ENCODE results near the gene CD48.
"Not testable (repeated sequence)": the region's sequence is repeated elsewhere in the genome, so short reads cannot be mapped to it uniquely, and the experiment has no call there.

CD48 gene

DNA sequence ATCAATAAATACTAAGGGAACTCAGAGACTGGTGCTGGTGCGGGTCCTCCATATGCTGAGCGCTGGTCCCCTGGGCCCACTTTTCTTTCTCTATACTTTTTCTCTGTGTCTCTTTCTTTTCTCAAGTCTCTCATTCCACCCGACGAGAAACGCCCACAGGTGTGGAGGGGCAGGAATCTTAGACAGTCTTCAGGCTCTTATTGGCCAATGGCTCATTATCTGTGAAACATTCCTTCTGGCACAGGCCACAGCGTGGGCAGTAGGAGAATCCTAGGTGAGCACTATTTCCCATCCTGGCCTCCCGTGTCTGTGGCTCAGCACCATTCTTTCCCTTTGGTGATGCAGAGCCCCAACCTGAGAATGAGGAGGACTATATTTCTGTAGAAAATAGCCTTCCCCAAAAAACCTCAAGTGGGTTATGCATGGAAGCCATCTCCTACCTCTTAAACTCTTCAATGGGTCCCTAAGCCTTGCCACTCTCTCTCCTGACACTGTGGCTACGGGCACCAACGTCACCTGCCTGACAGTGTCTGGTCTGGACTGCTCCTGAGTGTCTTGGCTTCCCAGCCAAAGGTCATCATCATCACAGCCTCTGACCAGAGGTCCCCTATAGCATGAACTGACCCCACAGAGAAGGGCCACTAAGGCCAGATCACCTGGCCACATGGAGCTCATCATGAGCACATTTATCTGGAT is 58.5 kb downstream of the CD48 start:
- Histone ChIP-seq H4K20me1 (ENCODE audit: control insufficient read depth, insufficient read depth, low read depth, low read length) (no peaks in the 10 kb centered on the region), H3K27ac (ENCODE audit: low read depth, low read length) (peak overlapping the region; percentile 74), H3K4me2 (ENCODE audit: low read length) (peak overlapping the region; percentile 59), H3K4me3 (ENCODE audit: low read length) (peak overlapping the region; percentile 49), H3K4me1 (ENCODE audit: control insufficient read depth, low read length) (peaks cover 76% of the 10 kb centered on the region), H3F3A (ENCODE audit: control insufficient read depth, insufficient read depth) (peaks cover 8% of the 10 kb centered on the region; the same call in 1 of the 2 replicates), H3K9me2 (replicated peaks; ENCODE audit: control insufficient read depth, low read length) (no peaks in the 10 kb centered on the region), H3K79me2 (ENCODE audit: control insufficient read depth, low read length) (no peaks in the 10 kb centered on the region), H3K36me3 (ENCODE audit: control insufficient read depth, low read length) (no peaks in the 10 kb centered on the region; the same call in 1 of the 2 replicates), H3K27me3 (ENCODE audit: control insufficient read depth, low read length) (no peaks in the 10 kb centered on the region; the same call in 1 of the 2 replicates), H3K9me3 (ENCODE audit: control insufficient read depth, insufficient read depth, low read length) (no peaks in the 10 kb centered on the region)
- TF ChIP-seq, protein P1, sequence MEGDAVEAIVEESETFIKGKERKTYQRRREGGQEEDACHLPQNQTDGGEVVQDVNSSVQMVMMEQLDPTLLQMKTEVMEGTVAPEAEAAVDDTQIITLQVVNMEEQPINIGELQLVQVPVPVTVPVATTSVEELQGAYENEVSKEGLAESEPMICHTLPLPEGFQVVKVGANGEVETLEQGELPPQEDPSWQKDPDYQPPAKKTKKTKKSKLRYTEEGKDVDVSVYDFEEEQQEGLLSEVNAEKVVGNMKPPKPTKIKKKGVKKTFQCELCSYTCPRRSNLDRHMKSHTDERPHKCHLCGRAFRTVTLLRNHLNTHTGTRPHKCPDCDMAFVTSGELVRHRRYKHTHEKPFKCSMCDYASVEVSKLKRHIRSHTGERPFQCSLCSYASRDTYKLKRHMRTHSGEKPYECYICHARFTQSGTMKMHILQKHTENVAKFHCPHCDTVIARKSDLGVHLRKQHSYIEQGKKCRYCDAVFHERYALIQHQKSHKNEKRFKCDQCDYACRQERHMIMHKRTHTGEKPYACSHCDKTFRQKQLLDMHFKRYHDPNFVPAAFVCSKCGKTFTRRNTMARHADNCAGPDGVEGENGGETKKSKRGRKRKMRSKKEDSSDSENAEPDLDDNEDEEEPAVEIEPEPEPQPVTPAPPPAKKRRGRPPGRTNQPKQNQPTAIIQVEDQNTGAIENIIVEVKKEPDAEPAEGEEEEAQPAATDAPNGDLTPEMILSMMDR (IDR thresholded peaks at IDR 0.05; ENCODE audit: low read depth, low read length, poor library complexity, severe bottlenecking), result no peak
- no peak for TF ChIP-seq EZH2phosphoT487 (IDR thresholded peaks at IDR 0.05; ENCODE audit: borderline replicate concordance, low read length)

DNA sequence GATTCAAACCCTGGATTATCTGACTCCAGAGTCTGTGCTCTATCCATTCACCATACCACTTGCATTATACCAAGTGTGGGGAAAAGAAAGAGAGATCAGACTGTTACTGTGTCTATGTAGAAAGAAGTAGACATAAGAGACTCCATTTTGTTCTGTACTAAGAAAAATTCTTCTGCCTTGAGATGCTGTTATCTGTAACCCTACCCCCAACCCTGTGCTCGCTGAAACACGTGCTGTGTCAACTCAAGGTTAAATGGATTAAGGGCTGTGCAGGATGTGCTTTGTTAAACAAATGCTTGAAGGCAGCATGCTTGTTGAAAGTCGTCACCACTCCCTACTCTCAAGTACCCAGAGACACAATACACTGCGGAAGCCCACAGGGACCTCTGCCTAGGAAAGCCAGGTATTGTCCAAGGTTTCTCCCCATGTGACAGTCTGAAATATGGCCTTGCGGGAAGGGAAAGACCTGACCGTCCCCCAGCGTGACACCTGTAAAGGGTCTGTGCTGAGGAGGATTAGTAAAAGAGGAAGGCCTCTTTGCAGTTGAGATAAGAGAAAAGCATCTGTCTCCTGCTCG is 59.5 kb downstream of the CD48 start:
- not testable (repeated sequence) for H3K27me3 ChIP-seq (ENCODE audit: control insufficient read depth, low read length); H3K9me3 ChIP-seq (ENCODE audit: control insufficient read depth, insufficient read depth, low read length); H3K9me2 ChIP-seq (replicated peaks; ENCODE audit: control insufficient read depth, low read length); H4K20me1 ChIP-seq (ENCODE audit: control insufficient read depth, insufficient read depth, low read depth, low read length); H3F3A ChIP-seq (ENCODE audit: control insufficient read depth, insufficient read depth); H3K36me3 ChIP-seq (ENCODE audit: control insufficient read depth, low read length); H3K79me2 ChIP-seq (ENCODE audit: control insufficient read depth, low read length)
- H3K27ac ChIP-seq (ENCODE audit: low read depth, low read length), result peak overlapping the region; percentile 74
- peaks cover 72% of the 10 kb centered on the region for H3K4me1 ChIP-seq (ENCODE audit: control insufficient read depth, low read length)
- H3K4me3 ChIP-seq (ENCODE audit: low read length), result peak overlapping the region; percentile 49
- peak overlapping the region; percentile 59 for H3K4me2 ChIP-seq (ENCODE audit: low read length)

DNA sequence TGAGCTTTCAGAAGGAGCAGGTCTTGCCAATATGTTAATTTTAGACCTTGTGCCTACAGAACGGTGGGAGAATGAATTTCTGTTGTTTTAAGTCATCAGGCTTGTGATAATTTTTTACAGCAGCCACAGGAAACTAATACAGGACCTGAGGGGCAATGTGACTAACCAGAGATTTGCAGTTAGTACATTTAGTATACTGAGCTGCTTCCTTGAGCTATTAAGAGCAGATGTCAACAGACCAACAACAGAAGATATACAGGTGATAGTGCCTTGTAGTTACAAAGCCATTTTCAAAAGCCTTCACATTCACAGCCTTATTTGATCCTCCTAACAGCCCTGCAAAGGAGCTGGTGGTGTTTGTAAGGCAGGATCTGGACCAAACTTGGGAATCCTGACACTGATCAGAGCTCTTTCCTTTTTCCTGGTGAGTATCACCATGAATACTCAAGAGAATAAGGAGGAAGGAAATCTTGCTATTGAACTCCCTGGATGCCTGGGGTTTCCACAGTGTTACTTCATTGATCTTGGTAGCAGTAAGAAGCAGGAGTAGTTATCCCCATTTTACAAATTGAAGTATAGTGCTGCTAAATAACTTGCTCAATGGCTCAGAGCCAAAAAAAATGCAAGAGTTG is 60.1 kb downstream of the CD48 start:
- Histone ChIP-seq H3F3A (ENCODE audit: control insufficient read depth, insufficient read depth) (peaks cover 1% of the 10 kb centered on the region; the same call in 1 of the 2 replicates), H3K9me2 (replicated peaks; ENCODE audit: control insufficient read depth, low read length) (no peaks in the 10 kb centered on the region), H3K27ac (ENCODE audit: low read depth, low read length) (peak overlapping the region; percentile 74), H3K4me3 (ENCODE audit: low read length) (peak overlapping the region; percentile 49), H3K4me1 (ENCODE audit: control insufficient read depth, low read length) (peaks cover 72% of the 10 kb centered on the region), H3K36me3 (ENCODE audit: control insufficient read depth, low read length) (no peaks in the 10 kb centered on the region; the same call in 1 of the 2 replicates), H3K4me2 (ENCODE audit: low read length) (peak overlapping the region; percentile 59), H3K79me2 (ENCODE audit: control insufficient read depth, low read length) (no peaks in the 10 kb centered on the region), H3K27me3 (ENCODE audit: control insufficient read depth, low read length) (no peaks in the 10 kb centered on the region; the same call in 1 of the 2 replicates), H4K20me1 (ENCODE audit: control insufficient read depth, insufficient read depth, low read depth, low read length) (no peaks in the 10 kb centered on the region), H3K9me3 (ENCODE audit: control insufficient read depth, insufficient read depth, low read length) (no peaks in the 10 kb centered on the region)
- no peak for TF ChIP-seq EZH2phosphoT487 (IDR thresholded peaks at IDR 0.05; ENCODE audit: borderline replicate concordance, low read length)
- TF ChIP-seq, protein P1 (IDR thresholded peaks at IDR 0.05; ENCODE audit: low read depth, low read length, poor library complexity, severe bottlenecking), result no peak

DNA sequence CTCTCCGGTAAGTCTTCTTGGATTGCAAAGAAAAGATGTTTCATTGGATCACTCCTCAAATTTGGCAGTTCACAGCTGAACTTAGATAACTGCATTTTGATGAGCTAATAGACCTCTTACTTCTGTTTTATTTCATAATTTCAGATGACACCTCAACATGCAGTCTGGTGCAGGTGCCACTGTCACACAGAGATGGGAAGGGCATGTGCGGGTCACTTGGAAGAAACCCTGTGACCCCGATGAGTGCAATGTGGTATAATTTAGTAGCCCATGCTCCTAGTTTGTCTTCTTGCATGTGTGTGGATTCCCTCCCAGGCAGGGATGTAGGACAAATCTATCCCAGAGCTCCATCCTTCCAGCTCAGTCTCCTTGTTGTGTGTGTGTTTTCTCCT is 64.3 kb downstream of the CD48 start:
- no peaks in the 10 kb centered on the region for H3K9me3 ChIP-seq (ENCODE audit: control insufficient read depth, insufficient read depth, low read length)
- H3K27me3 ChIP-seq (ENCODE audit: control insufficient read depth, low read length), result no peaks in the 10 kb centered on the region
- no peaks in the 10 kb centered on the region for H3K36me3 ChIP-seq (ENCODE audit: control insufficient read depth, low read length)
- H3K4me1 ChIP-seq (ENCODE audit: control insufficient read depth, low read length), result peaks cover 42% of the 10 kb centered on the region
- H3K27ac ChIP-seq (ENCODE audit: low read depth, low read length), result no peak overlapping the region
- H3K4me3 ChIP-seq (ENCODE audit: low read length), result peak overlapping the region; percentile 40
- TF ChIP-seq, protein P1 (IDR thresholded peaks at IDR 0.05; ENCODE audit: low read depth, low read length, poor library complexity, severe bottlenecking), result no peak
- no peak for TF ChIP-seq EZH2phosphoT487 (IDR thresholded peaks at IDR 0.05; ENCODE audit: borderline replicate concordance, low read length)
- H3K79me2 ChIP-seq (ENCODE audit: control insufficient read depth, low read length), result no peaks in the 10 kb centered on the region
- H4K20me1 ChIP-seq (ENCODE audit: control insufficient read depth, insufficient read depth, low read depth, low read length), result no peaks in the 10 kb centered on the region
- peak overlapping the region; percentile 45 for H3K4me2 ChIP-seq (ENCODE audit: low read length)
- H3K9me2 ChIP-seq (replicated peaks; ENCODE audit: control insufficient read depth, low read length), result no peaks in the 10 kb centered on the region
- no peaks in the 10 kb centered on the region for H3F3A ChIP-seq (ENCODE audit: control insufficient read depth, insufficient read depth)

All from DOHH2 (cell line).